ENCODE data around the gene ZNF497.
"Not testable (repeated sequence)": the region's sequence is repeated elsewhere in the genome, so short reads cannot be mapped to it uniquely, and the experiment has no call there.

The ZNF497 gene

GRCh38 chr19:58382997-58383603 lies 20.5 kb upstream of the ZNF497 start:
- H3K27me3 ChIP-seq = no peaks in the 10 kb centered on the region
- no peak overlapping the region for H3K4me3 ChIP-seq (ENCODE audit: low read depth in 1 of 2, low read length in 1 of 2)
- H3K27ac ChIP-seq = no peak overlapping the region
- TF ChIP-seq CTCF (IDR thresholded peaks at IDR 0.05) = no peak
- no peaks in the 10 kb centered on the region for H3K9me3 ChIP-seq
- H3K36me3 ChIP-seq = no peaks in the 10 kb centered on the region
- peaks cover 38% of the 10 kb centered on the region in 2 experiments for H3K4me1 ChIP-seq (ENCODE audit: control insufficient read depth in 1 of 2, insufficient read depth in 1 of 2, low read depth in 1 of 2, low read length in 1 of 2)

- TF ChIP-seq CTCF (IDR thresholded peaks at IDR 0.05) = no peak
- Histone ChIP-seq H3K4me1 (ENCODE audit: control insufficient read depth in 1 of 2, insufficient read depth in 1 of 2, low read depth in 1 of 2, low read length in 1 of 2) (peaks cover 26 to 28% of the 10 kb centered on the region in 2 experiments), H3K27ac (peak overlapping the region; percentile 90)
Observed at GRCh38 chr19:58381460-58382212, 19.1 kb upstream of the ZNF497 start.

GRCh38 chr19:58380662-58381459 lies 18.3 kb upstream of the ZNF497 start, which contains the start of gene ZNF837:
Gene ZNF837, minus strand, starts transcription at chr19:58381030. Its CDS starts 11,698 bp downstream, at chr19:58369332.
- H3K27me3 ChIP-seq = no peaks in the 10 kb centered on the region
- H3K9me3 ChIP-seq = no peaks in the 10 kb centered on the region
- H3K27ac ChIP-seq = peak within 1 kb of the TSS; percentile 90
- peak; percentile 62 for TF ChIP-seq CTCF (IDR thresholded peaks at IDR 0.05)
- H3K4me3 ChIP-seq (ENCODE audit: low read depth in 1 of 2, low read length in 1 of 2) = peak within 1 kb of the TSS; percentile 67 to 95
- H3K36me3 ChIP-seq = no peaks in the 10 kb centered on the region
- H3K4me1 ChIP-seq (ENCODE audit: control insufficient read depth in 1 of 2, insufficient read depth in 1 of 2, low read depth in 1 of 2, low read length in 1 of 2) = peaks cover 18 to 20% of the 10 kb centered on the region in 2 experiments

More at GRCh38 chr19:58381460-58382212, 19.1 kb upstream of the ZNF497 start:
- Histone ChIP-seq H3K9me3 (no peaks in the 10 kb centered on the region), H3K36me3 (no peaks in the 10 kb centered on the region), H3K4me3 (ENCODE audit: low read depth in 1 of 2, low read length in 1 of 2) (peak overlapping the region; percentile 67 to 95), H3K27me3 (no peaks in the 10 kb centered on the region)

GRCh38 chr19:58380037-58380661 lies 17.6 kb upstream of the ZNF497 start:
- Histone ChIP-seq H3K27ac (peak overlapping the region; percentile 90), H3K9me3 (no peaks in the 10 kb centered on the region), H3K4me1 (ENCODE audit: control insufficient read depth in 1 of 2, insufficient read depth in 1 of 2, low read depth in 1 of 2, low read length in 1 of 2) (peaks cover 17 to 19% of the 10 kb centered on the region in 2 experiments), H3K36me3 (no peaks in the 10 kb centered on the region), H3K4me3 (ENCODE audit: low read depth in 1 of 2, low read length in 1 of 2) (peak overlapping the region; percentile 67 to 95), H3K27me3 (no peaks in the 10 kb centered on the region)
- no peak for TF ChIP-seq CTCF (IDR thresholded peaks at IDR 0.05)

GRCh38 chr19:58379246-58379645 lies 16.7 kb upstream of the ZNF497 start:
- Histone ChIP-seq H3K27me3 (no peaks in the 10 kb centered on the region), H3K4me3 (ENCODE audit: low read depth in 1 of 2, low read length in 1 of 2) (no peak overlapping the region), H3K27ac (no peak overlapping the region), H3K4me1 (ENCODE audit: control insufficient read depth in 1 of 2, insufficient read depth in 1 of 2, low read depth in 1 of 2, low read length in 1 of 2) (peaks cover 17 to 19% of the 10 kb centered on the region in 2 experiments), H3K36me3 (no peaks in the 10 kb centered on the region), H3K9me3 (no peaks in the 10 kb centered on the region)
- TF ChIP-seq CTCF (IDR thresholded peaks at IDR 0.05) = no peak

GRCh38 chr19:58376724-58377123 lies 14.2 kb upstream of the ZNF497 start:
- not testable (repeated sequence) for H3K36me3 ChIP-seq

More at GRCh38 chr19:58376724-58377123, 14.2 kb upstream of the ZNF497 start:
- H3K9me3 ChIP-seq; H3K27ac ChIP-seq; H3K4me3 ChIP-seq (ENCODE audit: low read depth in 1 of 2, low read length in 1 of 2); H3K27me3 ChIP-seq: not testable (repeated sequence)
- H3K4me1 ChIP-seq (ENCODE audit: control insufficient read depth in 1 of 2, insufficient read depth in 1 of 2, low read depth in 1 of 2, low read length in 1 of 2) = peaks cover 14 to 16% of the 10 kb centered on the region in 2 experiments

Measured in neutrophil (primary cell).